NCI-H1436 treated with DMSO at 0.1 percent for 48 hours (cell line): ENCODE results near the gene NOX5.
A peak's percentile ranks its signal among the peaks of the same experiment; 100 is the strongest.
"Not testable (repeated sequence)": the region's sequence is repeated elsewhere in the genome, so short reads cannot be mapped to it uniquely, and the experiment has no call there.

Experiments
- DNase-seq: peaks from one replicate; lab custom pipeline; 2025; lab: John Stamatoyannopoulos, UW

The NOX5 gene

GRCh38 chr15:69058830-69059556 lies 44.5 kb downstream of the NOX5 start:
- DNase-seq: peak; percentile 33

DNA sequence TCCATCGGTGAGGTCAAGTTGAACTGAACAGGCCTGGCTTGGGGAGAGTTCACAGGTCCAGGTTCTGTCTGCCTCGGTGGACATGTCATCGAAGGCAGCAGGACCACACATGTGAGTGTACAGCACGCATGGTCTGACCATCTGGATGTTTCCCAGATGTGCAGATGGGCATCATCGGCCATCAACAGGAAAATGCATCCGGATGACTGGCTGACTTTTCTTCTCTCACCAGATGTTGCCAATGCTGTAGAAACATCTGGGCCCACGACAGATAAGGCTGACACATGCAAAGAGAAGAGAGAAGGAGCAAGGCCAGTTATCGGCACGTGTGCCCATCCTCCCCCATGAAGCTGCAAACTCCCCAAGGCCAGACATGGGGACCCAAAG lies 45.1 kb downstream of the NOX5 start:
- no peak for DNase-seq

GRCh38 chr15:69060041-69060481 lies 45.6 kb downstream of the NOX5 start:
- DNase-seq: no peak

- no peak for DNase-seq
Measured at GRCh38 chr15:69060744-69061143, 46.2 kb downstream of the NOX5 start.

DNA sequence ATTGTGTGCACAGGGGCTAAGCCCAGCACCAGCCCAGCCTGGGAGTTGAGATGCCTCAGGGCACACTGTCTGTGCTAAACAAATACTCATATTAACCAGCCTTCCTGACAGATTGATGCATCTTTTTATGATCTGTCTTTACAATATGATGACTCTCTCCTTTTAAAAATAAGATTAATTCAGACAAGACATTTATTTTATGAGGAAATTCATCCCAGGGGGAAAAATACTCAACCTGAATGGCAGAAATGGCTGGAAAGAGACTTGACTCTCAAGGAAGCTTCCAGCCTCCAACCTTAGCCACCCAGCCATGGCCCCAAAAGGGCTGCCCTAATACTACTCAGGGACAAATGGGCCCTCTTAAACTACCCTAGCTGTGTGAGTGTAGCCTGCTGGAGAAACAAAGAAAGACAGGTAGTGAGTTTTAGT lies 46.9 kb downstream of the NOX5 start:
- DNase-seq: no peak

DNA sequence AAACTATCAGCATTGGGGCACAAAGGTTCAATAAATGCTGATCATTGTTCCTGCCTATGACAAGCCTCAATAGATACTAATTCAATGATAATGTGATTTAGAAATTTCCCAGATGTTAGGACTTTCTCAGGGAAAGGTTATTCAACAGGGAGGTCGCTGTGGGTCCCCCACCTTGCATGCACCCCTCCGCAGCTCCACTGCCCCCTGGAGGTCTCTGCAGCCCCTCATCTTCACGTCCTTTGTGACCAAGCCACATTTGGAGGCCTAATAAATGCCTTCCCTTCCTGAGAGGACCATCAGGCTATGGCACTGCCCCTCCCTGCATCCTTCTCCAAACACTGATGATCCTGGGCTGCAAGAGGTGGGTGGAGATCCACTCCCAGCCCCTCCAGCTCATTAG lies 50.2 kb downstream of the NOX5 start:
- no peak for DNase-seq

- no peak for DNase-seq
Measured at GRCh38 chr15:69066007-69066995, 51.8 kb downstream of the NOX5 start.

- DNase-seq: no peak
Measured at GRCh38 chr15:69067296-69067695, 52.8 kb downstream of the NOX5 start.

DNA sequence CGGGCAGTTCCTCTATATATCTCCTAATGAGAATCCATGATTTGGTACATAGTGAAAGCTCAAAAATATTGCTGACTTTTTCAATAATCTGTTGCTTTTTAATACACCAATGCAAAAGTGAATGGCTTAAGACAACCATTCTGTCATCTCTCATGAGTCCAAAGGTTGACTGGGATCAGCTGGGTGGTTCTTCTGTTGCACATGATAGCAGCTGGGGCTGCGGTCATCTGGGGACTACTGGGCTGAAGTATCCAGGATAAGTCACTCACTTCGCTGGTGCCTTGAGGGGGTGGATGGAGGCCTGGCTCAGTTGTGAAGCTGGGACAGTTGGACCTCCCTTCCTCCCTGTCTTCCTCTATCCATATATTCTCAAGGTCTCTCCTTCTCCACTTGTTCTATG lies 53.7 kb downstream of the NOX5 start:
- no peak for DNase-seq

GRCh38 chr15:69069290-69069689 lies 54.8 kb downstream of the NOX5 start:
- DNase-seq: not testable (repeated sequence)

- no peak for DNase-seq
Measured at GRCh38 chr15:69069996-69070395, 55.5 kb downstream of the NOX5 start.

GRCh38 chr15:69070396-69070795 lies 55.9 kb downstream of the NOX5 start:
- DNase-seq: no peak

GRCh38 chr15:69071260-69071659 lies 56.8 kb downstream of the NOX5 start:
- no peak for DNase-seq

DNA sequence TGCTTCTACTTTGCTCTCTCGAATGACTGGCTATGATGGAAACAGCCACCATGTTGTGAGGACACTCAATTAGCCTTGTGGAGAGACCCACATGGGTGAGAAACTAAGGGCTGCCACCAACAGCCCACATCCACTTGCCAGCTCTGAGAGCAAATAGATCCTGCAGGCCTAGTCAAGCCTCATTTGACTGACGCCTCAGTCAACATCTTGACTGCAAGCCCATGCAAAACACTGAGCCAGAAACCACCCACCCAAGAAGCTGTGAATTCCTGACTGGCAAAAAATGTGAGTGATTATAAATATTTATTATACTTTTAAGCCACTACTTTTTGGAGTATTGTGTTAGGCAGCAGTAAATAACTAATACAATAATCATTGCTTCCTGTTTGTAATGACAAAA lies 58.4 kb downstream of the NOX5 start:
- no peak for DNase-seq

GRCh38 chr15:69074001-69074842 lies 59.7 kb downstream of the NOX5 start:
- DNase-seq: peak; percentile 45

DNA sequence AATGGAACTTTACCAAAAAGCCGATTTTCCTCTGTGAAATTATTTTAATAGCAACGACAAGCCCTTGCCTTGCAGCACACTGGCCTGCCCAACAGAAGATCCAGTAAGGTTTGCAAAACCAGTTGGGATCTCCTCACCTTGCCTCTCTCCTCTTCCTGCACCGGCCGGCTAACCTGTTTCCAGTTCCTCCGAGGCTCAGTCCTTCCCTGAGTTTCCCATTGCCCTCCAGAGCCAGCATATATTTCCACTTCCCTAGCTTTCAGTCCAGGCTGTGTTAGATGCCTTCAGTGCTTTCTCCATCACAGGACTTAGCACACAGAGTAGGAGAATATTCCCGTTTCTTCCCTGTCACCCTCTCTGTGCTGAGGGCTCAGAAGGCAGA lies 60.3 kb downstream of the NOX5 start:
- DNase-seq: no peak

GRCh38 chr15:69075440-69075839 lies 60.9 kb downstream of the NOX5 start:
- no peak for DNase-seq

- no peak for DNase-seq
Measured at GRCh38 chr15:69076756-69077155, 62.3 kb downstream of the NOX5 start.

DNA sequence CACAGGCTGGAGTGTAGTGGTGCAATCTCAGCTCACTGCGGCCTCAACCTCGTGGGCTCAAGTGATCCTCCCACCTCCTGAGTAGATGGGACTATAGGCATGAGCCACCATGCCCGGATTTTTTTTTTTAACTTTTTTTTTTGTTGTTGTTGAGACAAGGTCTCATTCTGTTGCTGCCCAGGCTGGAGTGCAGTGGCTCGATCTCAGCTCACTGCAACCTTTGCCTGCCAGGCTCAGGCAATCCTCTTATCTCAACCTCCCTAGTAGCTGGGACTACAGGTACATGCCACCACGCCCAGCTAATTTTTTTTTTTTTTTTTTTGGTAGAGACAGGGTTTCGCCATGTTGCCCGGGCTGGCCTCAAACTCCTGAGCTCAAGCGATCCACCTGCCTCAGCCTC lies 64.1 kb downstream of the NOX5 start:
- no peak for DNase-seq

- DNase-seq: no peak
Measured at GRCh38 chr15:69080295-69081248, 66.1 kb downstream of the NOX5 start.
